GM12878 (cell line): Measurements from ENCODE around the gene PSMC4. TPM values are rescaled to one million over a fixed set of nuclear protein-coding genes. Genes with fewer than 3 reads are reported as not detected.

Experiments
- CHD1 ChIP-seq: IDR thresholded peaks from 2 replicates; pipeline ENCODE4 v1.6.1; 2012; ENCODE audit warnings: low read depth, low read length, improper control_type of control experiment
- ETV6 ChIP-seq, 2 experiments: fragments of 450-650 bp in 1 of 2; IDR thresholded peaks in 1 of 2; conservative IDR thresholded peaks in 1 of 2; 2 replicates each; pipeline ENCODE4 v1.6.1; 2014; ENCODE audit warnings: antibody characterized with exemption in 1 of 2, borderline replicate concordance in 1 of 2, low read depth in 1 of 2, mild to moderate bottlenecking in 1 of 2, moderate library complexity in 1 of 2
- GABPA ChIP-seq: IDR thresholded peaks from 2 replicates; pipeline ENCODE4 v1.6.1; 2014; ENCODE audit warnings: antibody characterized with exemption, low read depth, mild to moderate bottlenecking, inconsistent platforms
- JUNB ChIP-seq: IDR thresholded peaks from 2 replicates; pipeline ENCODE4 v1.6.1; 2016; ENCODE audit warnings: antibody characterized with exemption, mild to moderate bottlenecking
- JUND ChIP-seq: IDR thresholded peaks from 2 replicates; pipeline ENCODE4 v1.6.1; 2012; ENCODE audit warnings: low read depth, mild to moderate bottlenecking, low read length, improper control_type of control experiment, moderate library complexity
- MTA2 ChIP-seq: fragments of 450-650 bp; IDR thresholded peaks from 2 replicates; pipeline ENCODE4 v1.6.1; 2016; ENCODE audit warnings: low read depth, mild to moderate bottlenecking, moderate library complexity
- MYC ChIP-seq: IDR thresholded peaks from 2 replicates; pipeline ENCODE4 v1.6.1; 2011; ENCODE audit warnings: mild to moderate bottlenecking, low read length, moderate library complexity, inconsistent platforms; ENCODE audit not compliant: insufficient read depth, insufficient replicate concordance, insufficient read length, severe bottlenecking
- NBN ChIP-seq: fragments of 450-650 bp; IDR thresholded peaks from 2 replicates; pipeline ENCODE4 v1.6.1; 2016
- PAX5 ChIP-seq: IDR thresholded peaks from 2 replicates; pipeline ENCODE4 v1.6.1; 2011; ENCODE audit warnings: low read depth, low read length, borderline replicate concordance
- RCOR1 ChIP-seq: conservative IDR thresholded peaks from 2 replicates; pipeline ENCODE4 v1.6.1; 2012; ENCODE audit warnings: low read depth, low read length, improper control_type of control experiment
- RUNX3 ChIP-seq: IDR thresholded peaks from 2 replicates; pipeline ENCODE4 v1.6.1; 2012; ENCODE audit warnings: low read length, inconsistent platforms
- SP1 ChIP-seq: IDR thresholded peaks from one replicate; pipeline ENCODE4 v1.6.1; 2011; ENCODE audit warnings: low read depth, low read length
- SPI1 ChIP-seq: IDR thresholded peaks from 2 replicates; pipeline ENCODE4 v1.6.1; 2011; ENCODE audit warnings: low read depth, mild to moderate bottlenecking, low read length, moderate library complexity, borderline replicate concordance; ENCODE audit not compliant: insufficient read depth
- SREBF1 ChIP-seq: IDR thresholded peaks from 2 replicates; pipeline ENCODE4 v1.6.1; 2012; ENCODE audit warnings: mild to moderate bottlenecking, low read length
- SUZ12 ChIP-seq: fragments of 200-600 bp; sonication (generic); IDR thresholded peaks from one replicate; pipeline ENCODE4 v1.6.1; 2018; ENCODE audit warnings: antibody characterized with exemption, mild to moderate bottlenecking; ENCODE audit not compliant: unreplicated experiment
- WRNIP1 ChIP-seq: IDR thresholded peaks from 2 replicates; pipeline ENCODE4 v1.6.1; 2011; ENCODE audit warnings: low read depth, low read length, improper control_type of control experiment, borderline replicate concordance
- ZSCAN29 ChIP-seq: fragments of 450-650 bp; IDR thresholded peaks from 2 replicates; pipeline ENCODE4 v1.6.1; 2017; ENCODE audit warnings: mild to moderate bottlenecking, moderate library complexity
- polyA plus RNA-seq, 11 experiments: library from polyadenylated mRNA; depleted of rRNA in 4 of 11; unstranded in 6 of 11; stranded (reverse) in 5 of 11; fragments of >200 nt; fragmentation: Nextera tagmentation in 4 of 11; fragmentation: Illumina TruSeq in 1 of 11; extraction: Ambion mirVana in 4 of 11; extraction: Trizol in 1 of 11; gene quantifications; 1 replicate in 1 of 11; 2 replicates in 10 of 11; pipeline versions ENCODE4 v1.2.1 to v1.2.3, GENCODE V29; 2011 to 2016; ENCODE audit warnings: inconsistent platforms in 2 of 11, missing spikeins in 2 of 11, low read depth in 1 of 11
- total RNA-seq, 4 experiments: library from RNA; depleted of rRNA in 3 of 4; stranded (reverse); fragments of >200 nt in 3 of 4; fragmentation: Illumina TruSeq in 1 of 4; extraction: Trizol in 1 of 4; gene quantifications; 2 replicates each; pipeline versions ENCODE4 v1.2.1 to v1.2.3, GENCODE V29; 2013 to 2021
- TF ChIP-seq, protein P1 (sequence below): fragments of 450-650 bp; IDR thresholded peaks from 2 replicates; pipeline ENCODE4 v1.6.1; 2017; ENCODE audit warnings: mild to moderate bottlenecking
- TF ChIP-seq, protein P2 (sequence below): fragments of 450-650 bp; IDR thresholded peaks from 2 replicates; pipeline ENCODE4 v1.6.1; 2017; ENCODE audit warnings: antibody characterized with exemption, mild to moderate bottlenecking, moderate library complexity
- TF ChIP-seq, protein P3 (sequence below): IDR thresholded peaks from 2 replicates; pipeline ENCODE4 v1.6.1; 2012; ENCODE audit warnings: mild to moderate bottlenecking, low read depth, low read length

Gene PSMC4
- total and polyA plus RNA-seq, 10 of the 15 experiments (the other 5 are each of a cell fraction or from before 2014, with no cell fraction given), result 55.2 to 328 (median 127) TPM

DNA sequence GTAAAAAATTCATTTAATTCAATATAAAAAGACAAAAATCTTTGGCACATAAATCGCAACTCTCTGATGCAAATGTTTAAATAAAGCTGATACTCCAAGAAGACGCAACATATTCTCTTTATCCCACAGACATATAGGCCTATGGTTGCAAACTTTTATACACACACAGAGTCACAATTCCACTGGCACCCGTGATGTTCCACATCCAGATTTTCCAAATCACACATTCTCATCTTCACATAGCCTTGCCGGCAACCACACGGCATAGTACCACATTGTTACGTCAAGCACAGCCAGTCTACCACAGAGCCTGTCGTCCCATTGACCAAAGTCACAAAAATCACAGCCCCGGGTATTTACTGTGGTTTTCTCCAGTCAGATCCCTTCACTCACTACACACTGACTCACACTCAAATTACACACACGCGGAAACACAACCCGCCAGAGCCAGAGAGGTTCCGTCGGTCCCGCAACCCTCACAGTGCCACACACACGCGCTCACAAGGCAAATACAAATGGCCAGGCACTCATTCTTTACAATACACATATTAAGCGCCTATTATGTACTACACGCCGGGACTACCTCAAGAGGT lies 25.3 kb downstream of the PSMC4 start (continued):
- TF ChIP-seq ETV6 (conservative IDR thresholded peaks at IDR 0.05 in 1 of 2, IDR thresholded peaks at IDR 0.05 in 1 of 2; ENCODE audit: borderline replicate concordance in 1 of 2, low read depth in 1 of 2), result peak in 1 of 2 experiments; percentile 25; a peak in 1 of 4 replicates
- TF ChIP-seq, protein P1, sequence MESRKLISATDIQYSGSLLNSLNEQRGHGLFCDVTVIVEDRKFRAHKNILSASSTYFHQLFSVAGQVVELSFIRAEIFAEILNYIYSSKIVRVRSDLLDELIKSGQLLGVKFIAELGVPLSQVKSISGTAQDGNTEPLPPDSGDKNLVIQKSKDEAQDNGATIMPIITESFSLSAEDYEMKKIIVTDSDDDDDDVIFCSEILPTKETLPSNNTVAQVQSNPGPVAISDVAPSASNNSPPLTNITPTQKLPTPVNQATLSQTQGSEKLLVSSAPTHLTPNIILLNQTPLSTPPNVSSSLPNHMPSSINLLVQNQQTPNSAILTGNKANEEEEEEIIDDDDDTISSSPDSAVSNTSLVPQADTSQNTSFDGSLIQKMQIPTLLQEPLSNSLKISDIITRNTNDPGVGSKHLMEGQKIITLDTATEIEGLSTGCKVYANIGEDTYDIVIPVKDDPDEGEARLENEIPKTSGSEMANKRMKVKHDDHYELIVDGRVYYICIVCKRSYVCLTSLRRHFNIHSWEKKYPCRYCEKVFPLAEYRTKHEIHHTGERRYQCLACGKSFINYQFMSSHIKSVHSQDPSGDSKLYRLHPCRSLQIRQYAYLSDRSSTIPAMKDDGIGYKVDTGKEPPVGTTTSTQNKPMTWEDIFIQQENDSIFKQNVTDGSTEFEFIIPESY, result no peak
- TF ChIP-seq JUND, result no peak
- TF ChIP-seq MYC, result no peak
- no peak for TF ChIP-seq SUZ12
- no peak for TF ChIP-seq JUNB
- no peak for TF ChIP-seq SREBF1
- no peak for TF ChIP-seq CHD1
- TF ChIP-seq RUNX3, result peak; percentile 65
- no peak for TF ChIP-seq GABPA
- no peak; the same call in none of the 2 replicates for TF ChIP-seq MTA2
- 0 out of 2 replicates have a peak, but pooled peaks have one; percentile 27 for TF ChIP-seq RCOR1
- TF ChIP-seq SPI1, result no peak
- TF ChIP-seq WRNIP1, result no peak
- TF ChIP-seq, protein P2, sequence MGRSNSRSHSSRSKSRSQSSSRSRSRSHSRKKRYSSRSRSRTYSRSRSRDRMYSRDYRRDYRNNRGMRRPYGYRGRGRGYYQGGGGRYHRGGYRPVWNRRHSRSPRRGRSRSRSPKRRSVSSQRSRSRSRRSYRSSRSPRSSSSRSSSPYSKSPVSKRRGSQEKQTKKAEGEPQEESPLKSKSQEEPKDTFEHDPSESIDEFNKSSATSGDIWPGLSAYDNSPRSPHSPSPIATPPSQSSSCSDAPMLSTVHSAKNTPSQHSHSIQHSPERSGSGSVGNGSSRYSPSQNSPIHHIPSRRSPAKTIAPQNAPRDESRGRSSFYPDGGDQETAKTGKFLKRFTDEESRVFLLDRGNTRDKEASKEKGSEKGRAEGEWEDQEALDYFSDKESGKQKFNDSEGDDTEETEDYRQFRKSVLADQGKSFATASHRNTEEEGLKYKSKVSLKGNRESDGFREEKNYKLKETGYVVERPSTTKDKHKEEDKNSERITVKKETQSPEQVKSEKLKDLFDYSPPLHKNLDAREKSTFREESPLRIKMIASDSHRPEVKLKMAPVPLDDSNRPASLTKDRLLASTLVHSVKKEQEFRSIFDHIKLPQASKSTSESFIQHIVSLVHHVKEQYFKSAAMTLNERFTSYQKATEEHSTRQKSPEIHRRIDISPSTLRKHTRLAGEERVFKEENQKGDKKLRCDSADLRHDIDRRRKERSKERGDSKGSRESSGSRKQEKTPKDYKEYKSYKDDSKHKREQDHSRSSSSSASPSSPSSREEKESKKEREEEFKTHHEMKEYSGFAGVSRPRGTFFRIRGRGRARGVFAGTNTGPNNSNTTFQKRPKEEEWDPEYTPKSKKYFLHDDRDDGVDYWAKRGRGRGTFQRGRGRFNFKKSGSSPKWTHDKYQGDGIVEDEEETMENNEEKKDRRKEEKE, result no peak
- no peak for TF ChIP-seq PAX5
- TF ChIP-seq ZSCAN29, result no peak
- no peak; the same call in none of the 2 replicates for TF ChIP-seq NBN
- TF ChIP-seq, protein P3, sequence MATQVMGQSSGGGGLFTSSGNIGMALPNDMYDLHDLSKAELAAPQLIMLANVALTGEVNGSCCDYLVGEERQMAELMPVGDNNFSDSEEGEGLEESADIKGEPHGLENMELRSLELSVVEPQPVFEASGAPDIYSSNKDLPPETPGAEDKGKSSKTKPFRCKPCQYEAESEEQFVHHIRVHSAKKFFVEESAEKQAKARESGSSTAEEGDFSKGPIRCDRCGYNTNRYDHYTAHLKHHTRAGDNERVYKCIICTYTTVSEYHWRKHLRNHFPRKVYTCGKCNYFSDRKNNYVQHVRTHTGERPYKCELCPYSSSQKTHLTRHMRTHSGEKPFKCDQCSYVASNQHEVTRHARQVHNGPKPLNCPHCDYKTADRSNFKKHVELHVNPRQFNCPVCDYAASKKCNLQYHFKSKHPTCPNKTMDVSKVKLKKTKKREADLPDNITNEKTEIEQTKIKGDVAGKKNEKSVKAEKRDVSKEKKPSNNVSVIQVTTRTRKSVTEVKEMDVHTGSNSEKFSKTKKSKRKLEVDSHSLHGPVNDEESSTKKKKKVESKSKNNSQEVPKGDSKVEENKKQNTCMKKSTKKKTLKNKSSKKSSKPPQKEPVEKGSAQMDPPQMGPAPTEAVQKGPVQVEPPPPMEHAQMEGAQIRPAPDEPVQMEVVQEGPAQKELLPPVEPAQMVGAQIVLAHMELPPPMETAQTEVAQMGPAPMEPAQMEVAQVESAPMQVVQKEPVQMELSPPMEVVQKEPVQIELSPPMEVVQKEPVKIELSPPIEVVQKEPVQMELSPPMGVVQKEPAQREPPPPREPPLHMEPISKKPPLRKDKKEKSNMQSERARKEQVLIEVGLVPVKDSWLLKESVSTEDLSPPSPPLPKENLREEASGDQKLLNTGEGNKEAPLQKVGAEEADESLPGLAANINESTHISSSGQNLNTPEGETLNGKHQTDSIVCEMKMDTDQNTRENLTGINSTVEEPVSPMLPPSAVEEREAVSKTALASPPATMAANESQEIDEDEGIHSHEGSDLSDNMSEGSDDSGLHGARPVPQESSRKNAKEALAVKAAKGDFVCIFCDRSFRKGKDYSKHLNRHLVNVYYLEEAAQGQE, result no peak
- peak; percentile 6 for TF ChIP-seq SP1
